ENCODE data around the gene ATRNL1. TPM values are rescaled to one million over a fixed set of nuclear protein-coding genes. Genes with fewer than 3 reads are reported as not detected.

Gene ATRNL1
- total RNA-seq, 2 donors from 2014 or later: 0.37 to 2.9 TPM

DNA sequence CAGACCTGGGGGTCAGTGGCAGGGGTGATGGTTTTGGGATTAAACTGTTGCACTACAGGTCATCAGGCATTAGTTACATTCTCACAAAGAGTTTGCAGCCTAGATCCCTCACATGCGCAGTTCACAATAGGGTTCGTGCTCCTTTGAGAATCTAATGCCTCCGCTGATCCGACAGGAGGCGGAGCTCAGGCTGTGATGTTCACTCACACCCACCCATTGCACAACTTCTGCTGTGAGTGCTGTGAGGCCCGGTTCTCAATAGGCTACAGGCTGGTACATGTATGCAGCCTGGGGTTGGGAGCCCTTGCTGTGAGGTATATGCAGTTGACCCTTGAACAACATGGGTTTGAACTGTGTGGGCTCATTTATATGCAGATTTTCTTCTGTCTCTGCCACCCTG lies 763.4 kb downstream of the ATRNL1 start:
- TF ChIP-seq, protein P1, sequence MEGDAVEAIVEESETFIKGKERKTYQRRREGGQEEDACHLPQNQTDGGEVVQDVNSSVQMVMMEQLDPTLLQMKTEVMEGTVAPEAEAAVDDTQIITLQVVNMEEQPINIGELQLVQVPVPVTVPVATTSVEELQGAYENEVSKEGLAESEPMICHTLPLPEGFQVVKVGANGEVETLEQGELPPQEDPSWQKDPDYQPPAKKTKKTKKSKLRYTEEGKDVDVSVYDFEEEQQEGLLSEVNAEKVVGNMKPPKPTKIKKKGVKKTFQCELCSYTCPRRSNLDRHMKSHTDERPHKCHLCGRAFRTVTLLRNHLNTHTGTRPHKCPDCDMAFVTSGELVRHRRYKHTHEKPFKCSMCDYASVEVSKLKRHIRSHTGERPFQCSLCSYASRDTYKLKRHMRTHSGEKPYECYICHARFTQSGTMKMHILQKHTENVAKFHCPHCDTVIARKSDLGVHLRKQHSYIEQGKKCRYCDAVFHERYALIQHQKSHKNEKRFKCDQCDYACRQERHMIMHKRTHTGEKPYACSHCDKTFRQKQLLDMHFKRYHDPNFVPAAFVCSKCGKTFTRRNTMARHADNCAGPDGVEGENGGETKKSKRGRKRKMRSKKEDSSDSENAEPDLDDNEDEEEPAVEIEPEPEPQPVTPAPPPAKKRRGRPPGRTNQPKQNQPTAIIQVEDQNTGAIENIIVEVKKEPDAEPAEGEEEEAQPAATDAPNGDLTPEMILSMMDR (IDR thresholded peaks at IDR 0.05): no peak
- Histone ChIP-seq H3K27ac (no peak overlapping the region), H3K27me3 (no peaks in the 10 kb centered on the region), H3K9me3 (no peaks in the 10 kb centered on the region), H3K36me3 (no peaks in the 10 kb centered on the region), H3K4me3 (no peak overlapping the region), H3K4me1 (no peaks in the 10 kb centered on the region), H3K9ac (ENCODE audit: low read depth in 2 of 2, low read length in 2 of 2) (no peak overlapping the region)
- intact Hi-C loops (cut with DNase I): no loop called here
- DNase-seq: no peak

DNA sequence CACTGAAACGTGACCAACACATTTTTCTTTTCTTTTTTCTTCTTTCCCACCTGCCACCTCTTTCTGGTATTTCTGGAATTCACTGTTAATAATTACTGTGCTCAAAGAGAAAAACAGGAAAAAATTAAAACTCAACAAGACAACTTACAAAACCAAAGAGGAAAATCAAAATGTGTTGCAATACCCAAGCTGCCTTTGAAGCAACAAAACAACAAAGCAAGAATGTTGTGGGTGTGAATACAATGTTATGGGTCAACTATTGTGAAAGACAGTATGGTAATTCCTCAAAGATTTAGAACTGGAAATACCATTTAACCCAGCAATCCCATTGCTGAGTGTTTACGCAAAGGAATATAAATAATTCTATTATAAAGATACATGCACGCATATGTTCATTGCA lies 764.7 kb downstream of the ATRNL1 start:
- DNase-seq: no peak
- intact Hi-C loops (cut with DNase I): no loop called here
- TF ChIP-seq, protein P1 (IDR thresholded peaks at IDR 0.05): no peak
- Histone ChIP-seq H3K27me3 (no peaks in the 10 kb centered on the region), H3K9ac (ENCODE audit: low read depth in 2 of 2, low read length in 2 of 2) (no peak overlapping the region), H3K36me3 (no peaks in the 10 kb centered on the region), H3K9me3 (no peaks in the 10 kb centered on the region), H3K4me1 (no peaks in the 10 kb centered on the region), H3K27ac (no peak overlapping the region), H3K4me3 (no peak overlapping the region)

DNA sequence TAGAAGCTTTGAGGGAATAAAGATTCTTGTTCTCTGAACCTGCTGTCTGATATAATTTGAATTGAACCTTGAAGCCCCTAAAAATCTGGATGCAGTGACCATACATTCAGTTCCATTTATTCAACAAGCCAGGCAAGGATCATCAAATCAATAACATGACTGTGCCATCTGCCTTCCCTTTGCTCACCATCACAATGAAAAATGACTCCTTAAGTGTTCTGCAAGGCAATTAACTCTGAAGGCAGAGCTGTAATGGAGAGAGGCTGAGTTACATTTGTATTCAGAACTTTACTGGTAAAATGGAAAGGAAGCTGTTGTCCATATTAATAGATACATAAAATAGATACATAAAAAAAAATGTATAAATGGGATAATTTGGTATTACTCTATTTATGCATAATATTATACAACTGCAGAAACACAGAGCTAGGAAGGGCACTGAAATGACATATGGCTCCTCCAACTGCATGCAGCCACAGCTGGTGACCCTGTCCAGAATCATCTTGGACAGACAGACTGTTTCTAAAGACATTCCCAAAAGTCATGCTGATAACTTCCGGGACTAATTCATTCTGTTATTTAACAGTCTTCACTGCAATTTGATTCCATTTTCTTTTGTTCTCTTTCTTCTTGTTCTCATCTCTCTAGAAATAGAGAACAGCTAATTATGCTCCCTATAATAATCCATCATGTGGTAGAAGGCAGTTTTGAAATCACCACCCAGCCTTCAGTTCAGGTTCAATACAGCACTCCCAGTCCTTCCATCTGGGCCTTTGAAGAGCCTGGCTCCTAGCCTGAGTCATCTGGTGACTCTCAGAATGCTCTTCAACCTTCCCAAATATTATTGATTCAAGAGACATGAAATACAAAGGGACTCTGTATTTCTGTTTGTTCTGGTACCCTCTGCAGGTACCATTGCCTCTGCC lies 767.3 kb downstream of the ATRNL1 start:
- Histone ChIP-seq H3K4me1 (no peaks in the 10 kb centered on the region), H3K4me3 (no peak overlapping the region), H3K27me3 (no peaks in the 10 kb centered on the region), H3K9me3 (no peaks in the 10 kb centered on the region), H3K36me3 (no peaks in the 10 kb centered on the region), H3K9ac (ENCODE audit: low read depth in 2 of 2, low read length in 2 of 2) (no peak overlapping the region), H3K27ac (no peak overlapping the region)
- TF ChIP-seq, protein P1 (IDR thresholded peaks at IDR 0.05): no peak
- no peak for DNase-seq
- intact Hi-C loops (cut with DNase I): no loop called here

DNA sequence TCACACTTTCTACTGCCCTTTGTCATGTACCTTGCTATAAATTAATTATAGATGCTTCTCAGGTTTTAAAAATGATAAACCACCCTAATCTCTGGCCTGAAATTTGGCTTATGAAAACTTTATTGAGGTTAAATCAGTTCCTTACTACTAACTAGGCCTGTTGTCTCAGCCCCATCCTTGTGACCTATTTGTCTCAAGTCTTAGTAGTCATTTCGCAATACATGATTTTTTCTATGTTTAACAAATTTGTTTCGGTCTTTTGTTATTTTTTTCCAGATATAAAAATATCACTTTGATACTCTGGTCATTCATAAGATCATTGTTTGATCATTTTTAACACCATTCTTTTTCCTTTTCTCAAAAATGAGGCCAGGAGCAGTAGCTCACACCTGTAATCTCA lies 768.3 kb downstream of the ATRNL1 start:
- DNase-seq: no peak

DNA sequence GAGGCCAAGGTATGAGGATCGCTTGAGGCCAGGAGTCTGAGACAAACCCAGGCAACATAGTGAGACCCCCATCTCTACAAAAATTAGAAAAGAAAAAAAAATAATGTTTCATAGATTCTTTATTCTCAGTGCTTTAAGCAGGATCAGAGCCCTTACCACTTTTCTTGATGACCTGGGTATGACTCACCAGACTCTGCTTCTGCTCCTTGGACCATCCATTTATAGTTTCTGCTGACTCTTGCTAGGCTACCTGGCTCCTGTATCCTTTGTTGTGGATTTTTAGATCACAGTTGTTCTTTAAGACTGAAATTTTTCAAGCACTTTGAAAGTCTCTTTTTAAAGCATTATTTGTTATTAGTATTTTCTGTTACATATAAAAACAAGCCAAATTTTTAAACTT lies 768.7 kb downstream of the ATRNL1 start:
- Histone ChIP-seq H3K27me3 (no peaks in the 10 kb centered on the region), H3K27ac (no peak overlapping the region), H3K9me3 (no peaks in the 10 kb centered on the region), H3K9ac (ENCODE audit: low read depth in 2 of 2, low read length in 2 of 2) (no peak overlapping the region), H3K36me3 (no peaks in the 10 kb centered on the region), H3K4me3 (no peak overlapping the region), H3K4me1 (no peaks in the 10 kb centered on the region)
- TF ChIP-seq, protein P1 (IDR thresholded peaks at IDR 0.05): no peak
- no peak for DNase-seq
- intact Hi-C loops (cut with DNase I): no loop called here

More for the DNA sequence above, 768.3 kb downstream of the ATRNL1 start:
- Histone ChIP-seq H3K9me3 (no peaks in the 10 kb centered on the region), H3K27ac (no peak overlapping the region), H3K9ac (ENCODE audit: low read depth in 2 of 2, low read length in 2 of 2) (no peak overlapping the region), H3K27me3 (no peaks in the 10 kb centered on the region), H3K36me3 (no peaks in the 10 kb centered on the region), H3K4me3 (no peak overlapping the region), H3K4me1 (no peaks in the 10 kb centered on the region)
- intact Hi-C loops (cut with DNase I): no loop called here
- TF ChIP-seq, protein P1 (IDR thresholded peaks at IDR 0.05): no peak

All from colonic mucosa (tissue), 4 donors.